OCI-LY3 (cell line): ENCODE data around the gene ZBTB5.

Experiments
- H2AFZ ChIP-seq: fragments of 200-600, 300-600 bp; shearing (Covaris generic); 2 replicates; pipeline ENCODE4 v1.6.0; 2014; ENCODE audit warnings: antibody characterized with exemption, low read depth, low read length
- H3K27ac ChIP-seq: fragments of 200-600, 300-600 bp; sonication (generic); 2 replicates; pipeline ENCODE4 v1.5.1; 2014; ENCODE audit warnings: mild to moderate bottlenecking, low read length, moderate library complexity, mixed read lengths
- H3K27me3 ChIP-seq: fragments of 200-600, 300-600 bp; sonication (generic); 2 replicates; pipeline ENCODE4 v1.6.1; 2014; ENCODE audit warnings: low read depth, low read length, mixed read lengths
- H3K36me3 ChIP-seq: fragments of 200-600, 300-600 bp; sonication (generic); replicated peaks from 2 replicates; pipeline ENCODE3; 2014; ENCODE audit warnings: low read depth, low read length, mixed read lengths
- H3K4me1 ChIP-seq: fragments of 300-600, 200-600 bp; sonication (generic); 2 replicates; pipeline ENCODE4 v1.6.1; 2014; ENCODE audit warnings: low read length, mixed read lengths
- H3K4me2 ChIP-seq: fragments of 200-600, 300-600 bp; sonication (generic); 2 replicates; pipeline ENCODE4 v1.6.1; 2014; ENCODE audit warnings: low read length, mixed read lengths
- H3K4me3 ChIP-seq: fragments of 300-600, 200-600 bp; sonication (generic); 2 replicates; pipeline ENCODE4 v1.5.1; 2014; ENCODE audit warnings: antibody characterized with exemption, mild to moderate bottlenecking, low read length, moderate library complexity
- H3K79me2 ChIP-seq: fragments of 300-600, 200-600 bp; shearing (Covaris generic); 2 replicates; pipeline ENCODE4 v1.6.1; 2014; ENCODE audit warnings: mild to moderate bottlenecking, low read length, mixed read lengths
- H3K9ac ChIP-seq: fragments of 300-600, 200-600 bp; shearing (Covaris generic); 2 replicates; pipeline ENCODE4 v1.6.0; 2014; ENCODE audit warnings: mild to moderate bottlenecking, low read length, moderate library complexity
- H3K9me3 ChIP-seq: fragments of 200-600, 300-600 bp; shearing (Covaris generic); 2 replicates; pipeline ENCODE4 v1.6.1; 2014; ENCODE audit warnings: low read length, mixed read lengths; ENCODE audit not compliant: insufficient read depth
- H4K20me1 ChIP-seq: fragments of 200-600, 300-600 bp; sonication (generic); 2 replicates; pipeline ENCODE4 v1.6.1; 2016; ENCODE audit warnings: low read length, mixed read lengths; ENCODE audit not compliant: insufficient read depth
- EZH2phosphoT487 ChIP-seq: fragments of 200-600 bp; shearing (Covaris generic); IDR thresholded peaks from 2 replicates; pipeline ENCODE4 v1.6.1; 2018; ENCODE audit warnings: antibody characterized with exemption, mixed run types, low read depth
- TF ChIP-seq, protein P1 (sequence below): fragments of 200-600, 300-600 bp; sonication (generic); IDR thresholded peaks from 2 replicates; pipeline ENCODE4 v1.5.1; 2014; ENCODE audit warnings: antibody characterized with exemption, low read length, low read depth

Gene ZBTB5

DNA sequence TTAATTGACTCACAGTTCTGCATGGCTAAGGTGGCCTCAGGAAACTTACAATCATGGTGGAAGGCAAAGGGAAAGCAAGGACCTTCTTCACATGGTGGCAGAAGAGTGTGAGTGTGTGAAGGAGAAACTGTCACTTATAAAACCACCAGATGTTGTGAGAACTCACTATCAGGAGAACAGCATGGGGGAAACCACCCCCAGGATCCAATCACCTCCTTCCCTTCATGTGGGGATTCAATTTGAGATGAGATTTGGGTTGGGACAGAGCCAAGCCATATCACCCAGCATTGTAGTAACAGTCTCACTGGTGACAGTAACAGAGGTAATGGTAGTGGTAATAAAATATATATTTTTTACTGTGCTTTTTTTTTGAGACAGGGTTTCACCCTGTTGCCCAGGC, 18.1 kb downstream of the ZBTB5 start:
- H3K27me3 ChIP-seq = no peaks in the 10 kb centered on the region
- no peak overlapping the region for H3K4me2 ChIP-seq
- H3K9ac ChIP-seq = no peak overlapping the region
- H3K79me2 ChIP-seq = peaks cover 89% of the 10 kb centered on the region
- H3K27ac ChIP-seq = no peak overlapping the region
- H3K9me3 ChIP-seq = no peaks in the 10 kb centered on the region
- H3K36me3 ChIP-seq = peaks cover 24% of the 10 kb centered on the region
- H3K4me3 ChIP-seq = no peak overlapping the region
- H3K4me1 ChIP-seq = peaks cover 11% of the 10 kb centered on the region
- H4K20me1 ChIP-seq = peaks cover 21% of the 10 kb centered on the region
- TF ChIP-seq EZH2phosphoT487 = no peak
- TF ChIP-seq, protein P1, sequence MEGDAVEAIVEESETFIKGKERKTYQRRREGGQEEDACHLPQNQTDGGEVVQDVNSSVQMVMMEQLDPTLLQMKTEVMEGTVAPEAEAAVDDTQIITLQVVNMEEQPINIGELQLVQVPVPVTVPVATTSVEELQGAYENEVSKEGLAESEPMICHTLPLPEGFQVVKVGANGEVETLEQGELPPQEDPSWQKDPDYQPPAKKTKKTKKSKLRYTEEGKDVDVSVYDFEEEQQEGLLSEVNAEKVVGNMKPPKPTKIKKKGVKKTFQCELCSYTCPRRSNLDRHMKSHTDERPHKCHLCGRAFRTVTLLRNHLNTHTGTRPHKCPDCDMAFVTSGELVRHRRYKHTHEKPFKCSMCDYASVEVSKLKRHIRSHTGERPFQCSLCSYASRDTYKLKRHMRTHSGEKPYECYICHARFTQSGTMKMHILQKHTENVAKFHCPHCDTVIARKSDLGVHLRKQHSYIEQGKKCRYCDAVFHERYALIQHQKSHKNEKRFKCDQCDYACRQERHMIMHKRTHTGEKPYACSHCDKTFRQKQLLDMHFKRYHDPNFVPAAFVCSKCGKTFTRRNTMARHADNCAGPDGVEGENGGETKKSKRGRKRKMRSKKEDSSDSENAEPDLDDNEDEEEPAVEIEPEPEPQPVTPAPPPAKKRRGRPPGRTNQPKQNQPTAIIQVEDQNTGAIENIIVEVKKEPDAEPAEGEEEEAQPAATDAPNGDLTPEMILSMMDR = no peak
- no peak overlapping the region for H2AFZ ChIP-seq

DNA sequence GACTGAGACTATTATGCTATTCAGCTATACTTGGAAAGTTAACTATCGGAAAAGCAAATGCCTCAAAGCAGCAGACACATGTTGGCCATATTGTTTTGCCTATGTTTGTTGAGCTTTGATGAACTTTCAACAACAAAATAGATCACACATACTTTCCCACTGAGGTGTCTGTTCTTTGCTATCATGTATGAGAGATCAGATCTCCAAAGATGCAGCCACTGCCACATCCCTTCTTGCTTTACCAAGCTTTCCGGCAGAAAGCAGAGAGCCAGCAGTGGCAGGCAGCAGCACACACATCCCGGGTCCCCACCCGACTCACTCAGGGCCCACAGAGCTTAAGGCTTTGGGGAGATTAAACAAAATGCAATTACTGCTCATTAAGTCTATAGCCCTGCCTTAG, 18.8 kb downstream of the ZBTB5 start:
- Histone ChIP-seq H3K4me3 (no peak overlapping the region), H3K4me2 (no peak overlapping the region), H3K9me3 (no peaks in the 10 kb centered on the region), H3K79me2 (peaks cover 88% of the 10 kb centered on the region), H3K27me3 (no peaks in the 10 kb centered on the region), H2AFZ (no peak overlapping the region), H3K27ac (no peak overlapping the region), H3K9ac (no peak overlapping the region), H4K20me1 (peaks cover 21% of the 10 kb centered on the region), H3K36me3 (peaks cover 31% of the 10 kb centered on the region), H3K4me1 (peaks cover 11% of the 10 kb centered on the region)
- no peak for TF ChIP-seq EZH2phosphoT487
- TF ChIP-seq, protein P1 = no peak

DNA sequence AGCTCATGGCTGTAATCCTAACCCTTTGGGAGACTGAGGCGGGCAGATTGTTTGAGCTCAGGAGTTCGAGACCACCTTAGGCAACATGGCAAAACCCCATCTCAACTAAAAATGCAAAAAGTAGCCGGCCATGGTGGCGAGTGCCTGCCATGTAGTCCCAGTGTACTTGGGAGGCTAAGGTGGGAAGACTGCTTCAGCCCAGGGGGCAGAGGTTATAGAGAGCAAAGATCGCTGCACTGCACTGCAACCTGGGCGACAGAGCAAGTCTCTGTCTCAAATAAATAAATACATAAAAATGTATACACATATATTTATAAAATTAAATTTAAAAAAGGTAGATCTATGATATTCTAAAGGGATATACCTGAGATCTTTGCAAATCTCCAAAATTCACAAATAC, 19.4 kb downstream of the ZBTB5 start:
- Histone ChIP-seq H3K79me2 (peaks cover 87% of the 10 kb centered on the region), H4K20me1 (peaks cover 20% of the 10 kb centered on the region)

DNA sequence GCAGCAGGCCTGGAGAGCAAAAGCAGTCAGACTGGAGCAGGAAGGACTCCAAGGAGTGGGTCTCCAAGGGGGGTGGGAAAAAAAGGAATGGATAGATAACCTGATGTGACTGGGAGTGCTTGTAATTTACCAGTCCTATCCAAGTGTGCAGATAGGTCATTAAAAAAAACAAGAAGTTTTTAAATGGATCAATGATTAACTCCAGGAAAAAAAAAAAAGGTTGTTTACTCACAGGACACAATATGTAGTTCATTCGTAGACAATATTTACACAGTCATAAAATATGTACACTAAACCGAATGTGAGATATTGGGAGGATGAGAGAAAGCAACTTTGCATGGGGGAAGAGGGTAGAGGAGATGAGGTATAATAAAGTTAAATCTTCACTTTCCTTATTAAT, 20.4 kb downstream of the ZBTB5 start:
- TF ChIP-seq, protein P1 = no peak
- no peak for TF ChIP-seq EZH2phosphoT487
- H3K4me1 ChIP-seq = peaks cover 8% of the 10 kb centered on the region
- H4K20me1 ChIP-seq = peaks cover 18% of the 10 kb centered on the region
- no peak overlapping the region for H3K9ac ChIP-seq
- H3K4me3 ChIP-seq = no peak overlapping the region
- peaks cover 85% of the 10 kb centered on the region for H3K79me2 ChIP-seq
- no peak overlapping the region for H3K4me2 ChIP-seq
- no peak overlapping the region for H2AFZ ChIP-seq
- H3K9me3 ChIP-seq = no peaks in the 10 kb centered on the region
- H3K27ac ChIP-seq = no peak overlapping the region
- H3K27me3 ChIP-seq = no peaks in the 10 kb centered on the region
- peaks cover 40% of the 10 kb centered on the region for H3K36me3 ChIP-seq

More for the DNA sequence above, 19.4 kb downstream of the ZBTB5 start:
- Histone ChIP-seq H3K4me1 (peaks cover 11% of the 10 kb centered on the region), H3K9ac (no peak overlapping the region), H3K27me3 (no peaks in the 10 kb centered on the region), H3K9me3 (no peaks in the 10 kb centered on the region), H3K27ac (no peak overlapping the region), H3K4me3 (no peak overlapping the region), H2AFZ (no peak overlapping the region), H3K36me3 (peaks cover 37% of the 10 kb centered on the region), H3K4me2 (no peak overlapping the region)
- TF ChIP-seq EZH2phosphoT487 = no peak
- TF ChIP-seq, protein P1 = no peak
